ENCODE data around the gene HERC6.
A peak's percentile ranks its signal among the peaks of the same experiment; 100 is the strongest.
"Not testable (repeated sequence)": the region's sequence is repeated elsewhere in the genome, so short reads cannot be mapped to it uniquely, and the experiment has no call there.

The HERC6 gene

DNA sequence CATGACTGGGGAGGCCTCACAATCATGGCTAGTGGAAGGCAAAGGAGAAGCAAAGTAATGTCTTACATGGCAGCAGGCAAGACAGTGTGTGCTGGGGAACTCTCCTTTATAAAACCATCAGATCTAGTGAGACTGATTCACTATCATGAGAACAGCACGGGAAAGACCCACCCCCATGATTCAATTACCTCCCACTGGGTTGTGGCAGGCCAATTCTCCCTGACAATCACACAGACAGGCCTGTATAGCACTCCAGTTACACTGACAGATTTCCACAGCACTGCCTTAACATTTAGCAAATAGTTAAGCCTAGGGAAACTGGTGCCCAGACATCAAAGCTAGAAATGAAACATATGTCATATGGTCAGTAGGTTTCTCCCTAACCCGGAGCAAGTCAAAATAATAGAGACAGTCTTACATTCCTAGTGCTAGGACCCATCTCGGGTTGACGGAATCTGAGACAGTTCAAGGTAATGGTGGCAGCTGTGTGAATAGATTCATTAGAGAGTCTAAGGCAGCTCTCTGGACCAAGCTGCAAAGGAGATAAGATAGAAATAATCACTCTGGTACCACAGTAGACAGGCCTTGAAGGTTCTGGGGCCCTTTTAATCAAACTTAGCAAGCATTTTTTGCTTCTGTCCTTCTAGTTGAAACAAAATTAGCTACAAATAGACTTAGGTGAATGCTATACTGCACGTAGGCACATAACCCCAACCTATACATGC, 68.9 kb downstream of the HERC6 start:
- no peak for DNase-seq (ENCODE audit: low read depth)

DNA sequence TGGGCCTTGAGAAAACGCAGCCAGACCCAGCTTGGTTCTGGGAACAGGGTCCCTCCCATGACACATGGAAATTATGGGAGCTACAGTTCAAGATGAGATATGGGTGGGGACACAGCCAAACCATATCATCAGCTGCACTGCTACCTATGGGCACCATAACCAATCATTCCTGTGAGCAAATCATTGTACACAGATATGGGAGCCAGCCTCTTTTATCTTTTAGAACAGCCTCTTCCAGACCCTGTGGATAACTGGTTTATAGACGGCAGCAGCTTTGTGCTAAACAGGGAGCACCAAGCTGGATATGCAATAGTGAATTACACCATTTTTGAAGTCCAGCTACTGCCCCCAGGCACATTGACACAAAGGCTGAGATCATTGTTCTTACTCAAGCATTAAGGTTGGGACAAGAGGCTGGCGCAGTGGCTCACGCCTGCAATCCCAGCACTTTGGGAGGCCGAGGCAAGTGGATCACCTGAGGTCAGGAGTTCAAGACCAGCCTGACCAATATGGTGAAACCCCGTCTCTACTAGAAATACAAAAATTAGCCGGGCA, 69.6 kb downstream of the HERC6 start:
- not testable (repeated sequence) for DNase-seq (ENCODE audit: low read depth)

DNA sequence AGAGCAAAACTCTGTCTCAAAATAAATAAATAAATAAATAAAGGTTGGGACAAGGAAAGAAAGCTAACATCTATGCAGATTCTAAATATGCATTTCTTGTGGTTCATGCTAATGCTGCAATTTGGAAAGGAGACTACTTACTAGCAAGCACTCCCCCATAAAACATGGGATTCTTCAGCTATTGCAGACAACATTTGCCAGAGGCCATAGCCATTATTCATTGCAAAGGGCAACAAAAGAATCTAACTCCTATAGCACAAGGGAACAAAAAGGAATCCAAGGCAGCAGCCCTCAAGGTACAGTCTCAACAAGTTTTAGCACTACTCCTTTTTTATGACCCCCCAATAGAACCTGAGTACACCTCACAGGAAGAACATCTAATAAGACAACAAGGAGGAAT, 70.2 kb downstream of the HERC6 start:
- DNase-seq (ENCODE audit: low read depth): no peak

DNA sequence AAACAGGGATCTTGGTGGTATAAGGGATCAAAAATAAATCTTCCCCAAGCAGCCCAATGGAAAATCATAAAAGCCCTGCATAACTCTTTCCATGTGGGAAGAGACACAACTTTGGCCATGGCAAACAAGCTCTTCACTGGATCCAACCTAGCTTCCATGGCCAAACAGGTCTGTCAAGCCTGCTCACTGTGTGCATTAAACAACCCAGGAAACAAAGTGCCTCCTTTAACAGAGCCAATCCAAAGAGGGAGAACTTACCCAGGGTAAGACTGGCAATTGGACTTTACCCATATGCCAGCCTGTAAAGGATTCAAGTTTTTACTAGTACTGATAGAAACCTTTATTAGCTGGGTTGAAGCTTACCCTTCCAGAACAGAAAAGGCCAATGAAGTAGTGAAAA, 70.6 kb downstream of the HERC6 start:
- no peak for DNase-seq (ENCODE audit: low read depth)

DNA sequence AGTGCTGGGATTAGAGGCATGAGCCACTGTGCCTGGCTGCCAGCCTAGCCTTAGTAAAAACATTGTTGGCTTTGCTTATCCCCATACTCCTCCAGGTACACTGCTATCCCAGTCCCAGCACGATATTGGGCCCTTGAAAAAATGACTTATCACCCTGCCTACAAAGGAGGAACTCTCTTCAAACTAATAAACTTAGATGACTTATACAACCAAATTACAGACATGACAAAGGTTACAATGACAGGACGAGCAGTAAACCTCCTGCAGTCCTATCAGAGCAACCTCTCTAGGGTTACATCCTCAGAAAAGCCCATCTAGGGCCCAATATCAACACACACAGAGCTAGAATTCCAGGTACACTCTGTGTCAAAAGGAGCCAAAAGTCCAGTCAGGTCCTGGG, 72.6 kb downstream of the HERC6 start:
- no peak for DNase-seq (ENCODE audit: low read depth)

DNA sequence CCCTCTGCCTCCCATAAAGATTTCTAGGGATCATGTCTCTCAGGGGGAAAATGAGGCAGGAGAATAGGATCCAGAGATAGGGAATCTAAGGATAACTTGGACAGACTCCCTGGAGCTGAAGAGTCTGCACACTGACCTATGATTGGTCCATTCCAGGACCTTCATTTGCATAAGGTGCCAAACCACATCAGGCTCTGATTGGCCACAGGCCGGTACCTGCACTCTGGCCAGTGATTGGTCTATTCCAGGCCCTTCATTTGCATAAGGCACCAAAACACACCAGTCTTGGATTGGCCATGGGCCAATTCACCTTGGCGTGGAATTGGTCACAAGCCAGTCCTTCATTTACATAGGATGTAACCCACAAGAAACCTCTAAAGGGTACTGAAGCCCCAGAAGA, 74.3 kb downstream of the HERC6 start:
- DNase-seq (ENCODE audit: low read depth): no peak

DNA sequence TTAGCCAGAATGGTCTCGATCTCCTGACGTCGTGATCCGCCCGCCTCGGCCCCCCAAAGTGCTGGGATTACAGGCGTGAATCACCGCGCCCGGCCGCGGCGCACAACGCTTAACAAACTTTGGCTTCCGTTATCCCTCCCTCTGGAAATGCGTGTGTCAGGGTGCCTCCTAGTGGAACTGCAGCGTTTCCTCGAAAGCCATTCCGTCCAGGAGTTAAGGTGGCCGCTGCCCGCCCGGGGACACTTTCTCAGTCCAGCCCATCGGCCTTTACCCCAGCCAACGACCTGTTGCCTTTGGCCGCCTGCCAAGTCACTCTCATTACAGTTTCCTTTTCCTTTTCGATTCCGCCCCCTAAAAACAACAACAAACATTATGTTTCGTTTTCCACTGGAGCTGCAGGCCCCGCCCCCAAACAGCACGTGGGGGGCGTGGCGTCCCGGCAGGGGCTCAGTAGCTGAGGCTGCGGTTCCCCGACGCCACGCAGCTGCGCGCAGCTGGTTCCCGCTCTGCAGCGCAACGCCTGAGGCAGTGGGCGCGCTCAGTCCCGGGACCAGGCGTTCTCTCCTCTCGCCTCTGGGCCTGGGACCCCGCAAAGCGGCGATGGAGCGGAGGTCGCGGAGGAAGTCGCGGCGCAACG, 78.1 kb downstream of the HERC6 start, which contains the start of gene HERC5:
Gene HERC5 (plus strand): TSS at position 450 of the 637 bp plus-strand sequence. CDS start 151 bp downstream, at position 601.
- DNase-seq (ENCODE audit: low read depth): peak; percentile 77

DNA sequence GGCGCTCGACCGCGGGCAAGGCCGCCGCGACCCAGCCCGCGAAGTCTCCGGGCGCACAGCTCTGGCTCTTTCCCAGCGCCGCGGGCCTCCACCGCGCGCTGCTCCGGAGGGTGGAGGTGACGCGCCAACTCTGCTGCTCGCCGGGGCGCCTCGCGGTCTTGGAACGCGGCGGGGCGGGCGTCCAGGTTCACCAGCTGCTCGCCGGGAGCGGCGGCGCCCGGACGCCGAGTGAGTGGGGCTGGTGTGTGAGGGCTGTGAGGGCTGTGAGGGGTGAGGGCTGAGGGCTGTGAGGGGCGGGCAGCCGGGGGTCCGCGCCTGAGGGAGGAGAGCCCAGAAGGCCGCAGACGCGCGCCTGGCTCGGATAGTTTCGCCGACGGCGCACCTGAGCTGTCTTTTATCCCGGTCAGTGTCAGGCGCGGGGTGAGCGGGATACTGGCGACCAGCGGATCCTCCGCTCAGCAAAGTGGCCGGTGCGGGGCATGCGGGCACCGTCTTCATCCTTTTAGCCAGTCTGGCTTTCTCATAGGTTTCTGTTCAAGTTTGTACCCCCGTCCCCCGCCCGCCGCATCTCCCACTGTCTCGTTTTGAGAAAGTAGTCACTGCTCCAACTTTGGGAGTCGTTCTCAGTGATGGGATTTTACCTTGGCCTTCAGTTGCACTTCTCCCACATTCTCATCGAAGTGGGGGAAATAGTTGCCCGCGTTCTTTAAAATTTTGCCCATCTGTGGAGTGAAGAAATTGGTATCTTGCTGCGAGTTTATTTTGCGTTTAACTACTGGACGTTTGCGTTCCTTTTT, 78.9 kb downstream of the HERC6 start:
- DNase-seq (ENCODE audit: low read depth): peak; percentile 12

DNA sequence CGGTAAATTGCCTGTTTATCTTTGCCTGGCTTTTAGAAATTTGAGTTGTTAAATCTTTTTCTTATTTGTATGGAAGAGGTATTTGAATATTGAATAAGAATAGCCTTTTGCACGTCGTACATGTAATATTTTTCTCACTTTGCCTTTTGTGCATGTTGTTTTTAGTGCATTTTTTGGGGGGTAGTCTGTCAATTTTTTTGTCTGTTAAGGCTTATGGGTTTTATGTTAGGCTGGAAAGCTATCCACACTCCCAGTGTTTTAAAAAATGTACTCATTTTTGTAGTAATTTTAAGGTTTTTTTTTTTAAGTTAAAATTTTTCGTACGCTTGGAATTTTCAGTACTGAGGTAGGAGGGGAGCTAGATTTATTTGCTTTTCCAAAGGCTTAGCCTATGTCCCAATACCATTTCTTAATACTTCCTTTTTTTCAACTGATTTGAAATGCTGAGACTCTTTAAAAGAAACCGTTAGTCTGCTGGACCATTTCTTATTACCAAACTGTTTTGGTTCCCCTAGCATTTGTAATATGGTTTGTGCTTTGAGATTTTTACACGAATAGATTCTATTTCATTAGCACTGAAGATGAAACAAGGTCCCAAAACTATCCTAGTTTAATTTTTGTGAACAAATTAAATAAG, 79.6 kb downstream of the HERC6 start:
- no peak for DNase-seq (ENCODE audit: low read depth)

DNA sequence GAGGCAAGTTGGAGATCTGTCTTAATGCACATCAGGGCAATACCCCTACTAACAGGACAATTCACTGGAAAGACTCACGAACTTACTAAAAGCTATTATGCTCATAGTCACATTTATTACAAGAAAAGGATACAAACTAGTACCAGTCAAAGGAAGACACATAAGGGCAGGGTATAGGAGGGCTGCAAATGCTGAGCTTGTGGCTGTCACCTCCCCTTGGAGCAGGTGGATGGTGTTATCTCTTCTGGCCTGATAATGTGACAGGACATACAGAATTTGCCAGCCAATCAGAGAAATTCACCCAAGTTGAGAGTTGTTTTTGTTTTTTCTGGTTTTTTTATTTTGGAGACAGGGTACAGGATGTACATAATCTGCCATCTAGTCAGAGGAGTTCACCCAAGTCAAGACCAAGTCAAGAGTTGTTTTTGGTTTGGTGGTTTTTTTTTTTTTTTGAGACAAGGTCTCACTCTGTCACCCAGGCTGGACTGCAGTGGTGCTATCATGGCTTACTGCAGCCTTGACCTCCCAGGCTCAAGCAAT, 87.1 kb downstream of the HERC6 start:
- DNase-seq (ENCODE audit: low read depth): no peak

DNA sequence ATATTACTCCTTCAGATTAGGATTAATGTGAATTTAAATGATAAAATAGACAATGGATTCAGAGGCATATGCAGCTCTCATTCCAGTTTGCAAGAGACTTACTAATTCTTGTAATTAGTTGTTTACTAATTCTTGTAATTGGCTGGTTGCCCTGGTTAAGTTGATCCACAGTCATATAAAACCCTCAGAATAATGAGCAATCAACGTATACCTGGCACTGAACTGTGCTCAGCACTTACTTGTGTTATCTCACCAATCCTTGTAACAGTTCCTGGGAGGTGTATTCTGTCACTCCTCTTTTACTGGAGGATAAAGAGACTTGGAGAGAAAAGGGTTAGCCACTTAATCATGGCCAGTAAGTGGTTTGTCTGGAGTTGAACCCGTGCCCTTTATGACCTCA, 88.7 kb downstream of the HERC6 start:
- DNase-seq (ENCODE audit: low read depth): no peak

DNA sequence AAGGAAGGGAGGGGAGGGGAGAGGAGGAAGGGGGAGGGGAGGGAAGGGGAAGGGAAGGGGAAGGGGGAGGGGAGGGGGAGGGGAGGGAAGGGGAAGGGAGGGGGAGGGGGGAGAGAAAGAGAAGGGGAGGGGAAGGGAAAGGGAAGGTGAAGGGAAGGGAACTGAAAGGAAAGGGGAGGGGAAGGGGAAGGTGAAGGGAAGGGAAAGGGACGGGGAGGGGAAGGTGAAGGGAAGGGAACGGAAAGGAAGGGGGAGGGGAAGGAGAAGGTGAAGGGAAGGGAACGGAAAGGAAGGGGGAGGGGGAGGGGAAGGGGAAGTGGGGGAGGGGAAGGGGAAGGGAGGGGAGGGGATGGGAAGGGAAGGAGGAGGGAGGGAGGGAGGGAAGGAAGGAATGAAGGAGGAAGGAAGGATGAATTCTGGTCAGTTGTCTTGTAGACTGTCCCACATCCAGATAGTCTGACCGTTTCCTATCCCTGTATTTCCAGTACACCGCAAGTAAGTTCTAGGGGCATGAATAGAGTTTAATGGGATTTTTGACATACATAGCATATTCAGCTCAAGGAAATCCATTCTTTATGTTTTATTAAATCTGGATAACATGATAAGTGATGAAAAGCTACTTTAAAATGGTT, 98.7 kb downstream of the HERC6 start:
- no peak for DNase-seq (ENCODE audit: low read depth)

DNA sequence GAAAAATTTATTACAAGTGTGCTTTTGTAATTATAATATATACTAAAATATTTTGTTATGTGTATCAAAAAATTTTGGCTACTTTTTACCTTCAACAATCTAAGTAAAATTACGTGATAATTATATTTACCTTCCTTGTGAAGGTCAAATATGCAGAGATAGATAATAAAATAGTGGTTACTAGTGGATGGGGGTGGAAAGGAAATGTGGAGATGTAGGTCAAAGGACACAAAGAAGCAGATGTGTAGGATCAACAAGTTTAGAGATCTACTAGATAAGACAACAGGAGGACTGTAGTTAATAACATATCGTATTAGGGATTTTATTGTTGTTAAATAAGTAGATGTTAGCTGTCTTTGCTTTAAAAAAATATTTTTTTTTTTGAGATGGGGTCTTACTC, 99.6 kb downstream of the HERC6 start:
- DNase-seq (ENCODE audit: low read depth): no peak

DNA sequence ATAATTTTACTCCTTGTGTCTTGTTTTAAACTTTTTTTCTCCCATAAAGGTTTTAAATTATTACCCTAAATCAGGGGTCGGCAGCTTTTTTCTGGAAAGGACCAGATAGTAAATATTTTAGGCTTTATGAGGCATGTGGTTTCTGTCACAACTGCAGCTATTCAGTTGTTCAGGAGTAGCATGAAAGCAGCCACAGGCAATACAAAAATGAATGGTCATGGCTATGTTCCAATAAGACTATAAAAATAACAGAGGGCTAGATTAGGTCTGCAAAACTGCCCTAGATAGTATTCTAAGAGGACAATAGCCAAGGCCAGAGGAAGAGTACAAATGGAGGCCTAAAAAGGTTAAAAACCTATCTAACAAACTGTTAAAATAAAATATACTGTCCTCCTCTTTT, 102.9 kb downstream of the HERC6 start:
- no peak for DNase-seq (ENCODE audit: low read depth)

DNA sequence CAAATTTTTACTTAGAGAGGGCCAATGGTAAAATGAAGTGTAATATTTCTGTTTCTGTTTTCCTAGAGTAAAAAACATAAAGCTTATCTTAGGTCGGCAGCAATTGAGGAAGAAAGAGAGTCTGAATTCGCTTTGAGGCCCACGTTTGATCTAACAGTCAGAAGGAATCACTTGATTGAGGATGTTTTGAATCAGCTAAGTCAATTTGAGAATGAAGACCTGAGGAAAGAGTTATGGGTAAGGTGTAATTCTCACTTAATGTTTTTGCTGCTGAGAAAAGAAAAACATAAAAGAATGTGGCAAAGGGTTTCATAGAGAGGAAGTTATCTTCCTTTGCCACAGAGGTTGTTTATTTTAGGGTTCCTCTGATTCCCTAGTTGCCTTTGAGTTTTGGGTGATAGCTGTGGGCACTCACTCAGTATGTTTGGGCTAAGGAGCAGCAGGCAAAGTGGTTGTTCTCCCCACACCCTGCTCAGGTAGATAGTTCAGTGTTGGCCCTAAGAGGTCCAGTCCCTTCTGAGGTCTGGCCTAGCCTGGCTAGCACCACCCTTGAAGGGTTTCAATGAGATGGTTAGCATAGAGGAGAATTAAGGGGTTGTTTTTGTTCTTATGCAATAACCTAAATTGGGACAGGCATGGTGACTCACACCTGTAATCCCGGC, 110.6 kb downstream of the HERC6 start:
- no peak for DNase-seq (ENCODE audit: low read depth)

Measured in stimulated activated CD8-positive, alpha-beta memory T cell treated with anti-CD3 and anti-CD28 coated beads, Interleukin-4, amount 100 ng/mL, for 24 hours (primary cell).